HG02981 (cell line): ENCODE data around the gene TUSC2.

Experiments
- ATAC-seq: cut with Tn5 transposase; IDR thresholded peaks from one replicate; pipeline ENCODE4 v1.9.1; 2021; ENCODE audit warnings: mild to moderate bottlenecking, moderate library complexity; ENCODE audit not compliant: unreplicated experiment

The TUSC2 gene

GRCh38 chr3:50354850-50355249 is 26.8 kb upstream of the TUSC2 start:
- ATAC-seq = no peak

GRCh38 chr3:50354186-50354764 is 26.3 kb upstream of the TUSC2 start:
- no peak for ATAC-seq

- no peak for ATAC-seq
Measured at GRCh38 chr3:50353245-50354004, 25.4 kb upstream of the TUSC2 start.

GRCh38 chr3:50352781-50353180 is 24.8 kb upstream of the TUSC2 start:
- ATAC-seq = no peak

GRCh38 chr3:50351323-50351697 is 23.3 kb upstream of the TUSC2 start:
- ATAC-seq = no peak

GRCh38 chr3:50350527-50351322 is 22.7 kb upstream of the TUSC2 start, which contains the start of the genes CYB561D2 and NPRL2:
TSS of gene CYB561D2 (plus strand) at chr3:50350862. CDS start at chr3:50351434, 572 bp downstream.
TSS of gene NPRL2 (minus strand) at chr3:50350775. CDS start at chr3:50350652, 123 bp downstream.
- peak; percentile 82 for ATAC-seq

- no peak for ATAC-seq
Measured at GRCh38 chr3:50350213-50350526, 22.1 kb upstream of the TUSC2 start.

- ATAC-seq = no peak
Measured at GRCh38 chr3:50347187-50347813, 19.3 kb upstream of the TUSC2 start.

GRCh38 chr3:50345586-50346234 is 17.7 kb upstream of the TUSC2 start, which contains the start of gene ZMYND10:
TSS of gene ZMYND10 (minus strand) at chr3:50345732. CDS start at chr3:50345579, 153 bp downstream.
- ATAC-seq = no peak

GRCh38 chr3:50345008-50345407 is 17.0 kb upstream of the TUSC2 start:
- ATAC-seq = no peak

- no peak for ATAC-seq
Measured at GRCh38 chr3:50342813-50343633, 15.0 kb upstream of the TUSC2 start.

- ATAC-seq = no peak
Measured at GRCh38 chr3:50341996-50342650, 14.1 kb upstream of the TUSC2 start.

- no peak for ATAC-seq
Measured at GRCh38 chr3:50341537-50341936, 13.5 kb upstream of the TUSC2 start.

- ATAC-seq = no peak
Measured at GRCh38 chr3:50340448-50341329, 12.7 kb upstream of the TUSC2 start, which contains the start of gene RASSF1. TSS of gene RASSF1 (minus strand) at chr3:50340836. CDS start at chr3:50340805, 31 bp downstream.

GRCh38 chr3:50340147-50340447 is 12.1 kb upstream of the TUSC2 start:
- ATAC-seq = no peak

- ATAC-seq = no peak
Measured at GRCh38 chr3:50339485-50340146, 11.6 kb upstream of the TUSC2 start.

- ATAC-seq = no peak
Measured at GRCh38 chr3:50338965-50339364, 10.9 kb upstream of the TUSC2 start.
